A673 (cell line): ENCODE data around the gene DESI1. TPM values are rescaled to one million over a fixed set of nuclear protein-coding genes. Genes with fewer than 3 reads are reported as not detected.

Experiments used
- BruUV-seq: library from RNA; stranded (reverse); fragments of 400-500 nt; replicated peaks from 2 replicates; lab custom pipeline; 2021; lab: Mats Ljungman, UMichigan
- CTCF ChIA-PET: fragments of 300-600 bp; sonication (Branson Sonifier 250); formaldehyde crosslinking; loops from one replicate; lab custom pipeline; 2022; ENCODE audit warnings: antibody characterized with exemption; lab: Charles Lee
- POLR2A ChIA-PET: fragments of 300-600 bp; sonication (Branson Sonifier 250); formaldehyde crosslinking; loops from one replicate; lab custom pipeline; 2022; ENCODE audit warnings: antibody characterized with exemption; ENCODE audit not compliant: low non-redundant PET; lab: Charles Lee
- DNase-seq: peaks from one replicate; pipeline ENCODE4 v3.0.0-alpha.2; 2015; ENCODE audit warnings: low spot score
- H3K27ac ChIP-seq: fragments of 200-600 bp; sonication (generic); 2 replicates; pipeline ENCODE4 v1.5.1; 2016; ENCODE audit warnings: mixed run types, low read depth, mild to moderate bottlenecking, mixed read lengths, antibody characterized with exemption, low read length; ENCODE audit not compliant: poor library complexity, severe bottlenecking
- H3K27me3 ChIP-seq: fragments of 200-600 bp; sonication (generic); replicated peaks from 2 replicates; pipeline ENCODE4 v1.6.1; 2017; ENCODE audit warnings: mixed run types, low read depth, mild to moderate bottlenecking, mixed read lengths, antibody characterized with exemption, low read length; ENCODE audit not compliant: insufficient read depth, poor library complexity
- H3K36me3 ChIP-seq: fragments of 200-600 bp; sonication (generic); 2 replicates; pipeline ENCODE4 v1.6.1; 2016; ENCODE audit warnings: mixed run types, mild to moderate bottlenecking, mixed read lengths, antibody characterized with exemption, low read length; ENCODE audit not compliant: insufficient read depth, poor library complexity, severe bottlenecking
- H3K4me1 ChIP-seq: fragments of 200-600 bp; sonication (generic); 2 replicates; pipeline ENCODE4 v1.6.1; 2017; ENCODE audit warnings: mixed run types, mild to moderate bottlenecking, mixed read lengths, antibody characterized with exemption, low read length; ENCODE audit not compliant: insufficient read depth, poor library complexity, severe bottlenecking
- H3K4me3 ChIP-seq: fragments of 200-600 bp; sonication (generic); 2 replicates; pipeline ENCODE4 v1.5.1; 2016; ENCODE audit warnings: low read depth, mixed run types, mild to moderate bottlenecking, mixed read lengths, low read length; ENCODE audit not compliant: poor library complexity, severe bottlenecking
- H3K9me3 ChIP-seq: fragments of 200-600 bp; sonication (generic); 2 replicates; pipeline ENCODE4 v1.6.1; 2016; ENCODE audit warnings: mixed run types, low read depth, mild to moderate bottlenecking, mixed read lengths, antibody characterized with exemption, low read length; ENCODE audit not compliant: poor library complexity, severe bottlenecking
- EZH2 ChIP-seq: fragments of 200-600 bp; sonication (generic); IDR thresholded peaks from 2 replicates; pipeline ENCODE4 v1.6.1; 2017; ENCODE audit warnings: borderline replicate concordance, low read depth, mild to moderate bottlenecking, mixed read lengths, antibody characterized with exemption, low read length; ENCODE audit not compliant: poor library complexity, severe bottlenecking
- intact Hi-C: fragments of 100-400 bp; cut with micrococcal nuclease; formaldehyde crosslinking; loops from one replicate; pipeline ENCODE4 v1.10.0; 2022; ENCODE audit not compliant: unreplicated experiment
- total RNA-seq: library from RNA; stranded (reverse); gene quantifications from 2 replicates; pipeline ENCODE4 v1.2.3, GENCODE V29; 2021
- TF ChIP-seq, protein P1 (sequence below): fragments of 300-800, 200-600 bp; sonication (generic); conservative IDR thresholded peaks from 2 replicates; pipeline ENCODE4 v1.5.1; 2017; ENCODE audit warnings: low read depth, mild to moderate bottlenecking, antibody characterized with exemption, low read length, moderate library complexity, mixed read lengths

The DESI1 gene
- total RNA-seq, 1 experiment from 2014 or later: 47.6 TPM

DNA sequence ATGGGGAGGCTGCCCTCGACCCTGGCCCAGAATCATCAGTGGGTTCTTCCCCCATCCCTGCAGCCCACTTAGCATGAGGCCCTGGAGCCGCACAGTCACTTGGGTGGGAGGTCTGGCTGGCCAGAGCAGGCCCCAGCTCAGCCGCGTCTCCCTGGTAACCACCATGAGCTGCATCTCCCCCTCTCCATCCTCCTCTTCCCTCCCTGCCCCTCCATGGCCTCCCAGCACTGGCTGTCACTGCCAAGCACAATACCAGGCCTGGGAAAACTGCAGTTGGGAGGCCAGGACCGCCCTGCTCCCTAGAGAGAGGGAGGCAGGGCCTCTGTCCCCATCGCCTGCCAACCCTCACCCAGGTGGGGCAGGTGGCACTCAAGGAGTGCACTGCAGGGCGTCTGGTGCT lies 52.0 kb downstream of the DESI1 start:
- BruUV-seq: no TSS peak

DNA sequence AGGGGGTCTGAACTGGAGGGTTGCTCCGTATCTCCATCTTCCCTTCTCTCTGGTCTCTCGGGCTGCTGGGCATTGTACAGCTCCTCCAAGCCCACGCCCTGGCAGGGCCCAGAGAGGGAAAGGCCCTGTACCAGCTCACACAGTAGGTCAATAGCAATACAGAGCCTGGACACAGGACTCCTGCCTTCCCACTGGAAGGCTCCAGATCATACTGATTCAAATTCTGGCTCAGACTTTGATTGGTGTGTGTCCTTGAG lies 53.4 kb downstream of the DESI1 start:
- BruUV-seq: no TSS peak
- POLR2A ChIA-PET: no interaction called here
- no peaks in the 10 kb centered on the region for H3K36me3 ChIP-seq
- CTCF ChIA-PET: no interaction called here
- TF ChIP-seq, protein P1, sequence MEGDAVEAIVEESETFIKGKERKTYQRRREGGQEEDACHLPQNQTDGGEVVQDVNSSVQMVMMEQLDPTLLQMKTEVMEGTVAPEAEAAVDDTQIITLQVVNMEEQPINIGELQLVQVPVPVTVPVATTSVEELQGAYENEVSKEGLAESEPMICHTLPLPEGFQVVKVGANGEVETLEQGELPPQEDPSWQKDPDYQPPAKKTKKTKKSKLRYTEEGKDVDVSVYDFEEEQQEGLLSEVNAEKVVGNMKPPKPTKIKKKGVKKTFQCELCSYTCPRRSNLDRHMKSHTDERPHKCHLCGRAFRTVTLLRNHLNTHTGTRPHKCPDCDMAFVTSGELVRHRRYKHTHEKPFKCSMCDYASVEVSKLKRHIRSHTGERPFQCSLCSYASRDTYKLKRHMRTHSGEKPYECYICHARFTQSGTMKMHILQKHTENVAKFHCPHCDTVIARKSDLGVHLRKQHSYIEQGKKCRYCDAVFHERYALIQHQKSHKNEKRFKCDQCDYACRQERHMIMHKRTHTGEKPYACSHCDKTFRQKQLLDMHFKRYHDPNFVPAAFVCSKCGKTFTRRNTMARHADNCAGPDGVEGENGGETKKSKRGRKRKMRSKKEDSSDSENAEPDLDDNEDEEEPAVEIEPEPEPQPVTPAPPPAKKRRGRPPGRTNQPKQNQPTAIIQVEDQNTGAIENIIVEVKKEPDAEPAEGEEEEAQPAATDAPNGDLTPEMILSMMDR: no peak
- TF ChIP-seq EZH2: no peak
- peaks cover 3% of the 10 kb centered on the region for H3K4me1 ChIP-seq
- H3K4me3 ChIP-seq: no peak overlapping the region
- intact Hi-C loops: no loop called here
- H3K27ac ChIP-seq: no peak overlapping the region
- H3K27me3 ChIP-seq: no peaks in the 10 kb centered on the region
- no peak for DNase-seq
- no peaks in the 10 kb centered on the region for H3K9me3 ChIP-seq

More for the DNA sequence above, 52.0 kb downstream of the DESI1 start:
- CTCF ChIA-PET: no interaction called here
- no peaks in the 10 kb centered on the region for H3K27me3 ChIP-seq
- TF ChIP-seq, protein P1: no peak
- TF ChIP-seq EZH2: no peak
- H3K9me3 ChIP-seq: no peaks in the 10 kb centered on the region
- DNase-seq: no peak
- peaks cover 3% of the 10 kb centered on the region for H3K4me1 ChIP-seq
- H3K4me3 ChIP-seq: no peak overlapping the region
- H3K27ac ChIP-seq: no peak overlapping the region
- POLR2A ChIA-PET: no interaction called here
- H3K36me3 ChIP-seq: no peaks in the 10 kb centered on the region
- intact Hi-C loops: no loop called here

DNA sequence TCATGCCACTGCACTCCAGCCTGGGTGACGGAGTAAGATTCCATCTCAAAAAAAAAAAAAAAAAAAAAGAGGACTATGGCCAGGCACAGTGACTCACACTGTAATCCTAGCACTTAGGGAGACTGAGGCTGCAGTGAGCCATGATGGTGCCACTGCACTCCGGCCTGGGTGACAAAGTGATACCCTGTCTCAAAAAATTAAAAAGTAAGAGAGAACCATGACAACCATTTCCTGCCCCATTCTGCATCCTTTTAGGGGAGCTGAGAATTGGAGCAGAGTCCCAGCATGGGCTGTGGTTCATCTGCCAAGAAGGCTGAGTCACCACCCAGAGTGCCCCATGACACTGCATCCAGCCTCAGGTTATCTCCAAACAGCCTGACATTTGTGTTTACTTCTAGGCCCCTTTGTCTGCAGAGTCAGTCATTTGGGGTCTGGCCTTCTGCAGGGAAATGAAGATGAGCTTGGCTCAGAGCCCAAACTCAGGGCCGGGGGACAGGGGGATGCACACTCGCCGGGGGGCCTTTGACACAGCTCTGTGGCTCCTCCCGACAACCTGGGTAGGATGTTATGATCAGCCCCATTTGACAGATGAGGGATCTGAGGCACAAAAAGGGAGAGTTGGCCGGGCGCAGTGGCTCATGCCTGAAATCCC lies 55.3 kb downstream of the DESI1 start:
- H3K27ac ChIP-seq: no peak overlapping the region
- intact Hi-C loops: no loop called here
- no peaks in the 10 kb centered on the region for H3K27me3 ChIP-seq
- H3K4me1 ChIP-seq: peaks cover 19% of the 10 kb centered on the region
- H3K4me3 ChIP-seq: no peak overlapping the region
- TF ChIP-seq, protein P1: no peak
- TF ChIP-seq EZH2: no peak
- no TSS peak for BruUV-seq
- no peaks in the 10 kb centered on the region for H3K36me3 ChIP-seq
- CTCF ChIA-PET: interaction anchor here (0.8 kb wide), 1 partner anchor 12 kb away, joined by 3 read pairs; no protein-coding TSS in a partner anchor
- POLR2A ChIA-PET: no interaction called here
- H3K9me3 ChIP-seq: no peaks in the 10 kb centered on the region
- peak; percentile 84 for DNase-seq
